Mucosa of descending colon (tissue), 3 donors: Measurements from ENCODE around the gene CRACR2A. TPM values are rescaled to one million over a fixed set of nuclear protein-coding genes. Genes with fewer than 3 reads are reported as not detected.

Experiments used
- ATAC-seq: fragments of 200-7000 bp; cut with Tn5 transposase; one replicate; pipeline ENCODE4 v1.9.1; 2020; ENCODE audit warnings: mild to moderate bottlenecking, moderate library complexity
- DNase-seq, 3 donors: peaks; one replicate each; pipeline ENCODE4 v3.0.0-alpha.2; 2020
- H3K36me3 ChIP-seq: fragments of 200-600 bp; one replicate; pipeline ENCODE4 v1.8.0; 2021; ENCODE audit warnings: low read depth, mild to moderate bottlenecking
- H3K4me1 ChIP-seq: fragments of 200-600 bp; one replicate; pipeline ENCODE4 v1.8.0; 2021; ENCODE audit warnings: low read depth, mild to moderate bottlenecking
- H3K4me3 ChIP-seq: fragments of 200-600 bp; one replicate; pipeline ENCODE4 v1.8.0; 2021; ENCODE audit warnings: mild to moderate bottlenecking
- H3K9me3 ChIP-seq: fragments of 200-600 bp; one replicate; pipeline ENCODE4 v1.8.0; 2021; ENCODE audit warnings: mild to moderate bottlenecking
- intact Hi-C, 2 donors: fragments of 100-400 bp; cut with DNase I in 1 of 2; cut with micrococcal nuclease in 1 of 2; formaldehyde crosslinking; loops; one replicate each; pipeline versions ENCODE4 v1.11.0 to v1.11.1; 2022; cut with DNase I, micrococcal nuclease
- total RNA-seq, 3 donors: library from RNA; stranded (reverse); fragmentation: NEBNext Ultra II Directional in 2 of 3; extraction: Animal tissue kit (Norgen Biotek cat#: 25700) in 2 of 3; gene quantifications; one replicate each; pipeline versions ENCODE4 v1.2.1 to v1.2.4, GENCODE V29; 2021 to 2023
- TF ChIP-seq, protein P1 (sequence below): fragments of 200-600 bp; IDR thresholded peaks from one replicate; pipeline ENCODE4 v1.8.0; 2022; ENCODE audit warnings: antibody characterized with exemption, mild to moderate bottlenecking
- donor health status: DM: no; HTN: no; CAD: no; lungs with moderate emphysema.
- donor health status: DM: no; HTN: no; CAD: no.
- donor health status: DM: no; HTN: yes; CAD: no.

CRACR2A gene
- total RNA-seq, 3 donors from 2014 or later, result 26.9 to 72.5 (median 69.7) TPM

DNA sequence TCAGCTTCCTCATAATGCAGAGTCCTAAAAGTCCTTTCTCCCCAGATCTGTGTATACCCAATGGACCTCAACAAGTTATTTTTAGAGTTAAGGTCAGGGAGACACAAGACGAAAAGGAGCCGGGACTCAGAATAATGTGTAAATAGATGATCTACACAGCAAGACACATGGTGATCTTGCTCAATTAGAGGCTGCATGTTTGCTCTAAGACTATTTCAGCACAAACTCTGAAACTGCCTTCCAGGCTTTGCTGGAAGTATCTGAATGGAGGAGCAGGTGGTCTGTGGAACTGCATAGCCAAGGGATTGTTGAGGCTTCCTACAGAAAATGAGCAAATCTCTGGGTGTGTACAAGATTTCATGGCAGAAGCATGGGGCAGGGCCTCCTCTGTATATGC is 80.8 kb downstream of the CRACR2A start:
- no peaks in the 10 kb centered on the region for H3K36me3 ChIP-seq
- H3K4me3 ChIP-seq, result no peak overlapping the region
- TF ChIP-seq, protein P1, sequence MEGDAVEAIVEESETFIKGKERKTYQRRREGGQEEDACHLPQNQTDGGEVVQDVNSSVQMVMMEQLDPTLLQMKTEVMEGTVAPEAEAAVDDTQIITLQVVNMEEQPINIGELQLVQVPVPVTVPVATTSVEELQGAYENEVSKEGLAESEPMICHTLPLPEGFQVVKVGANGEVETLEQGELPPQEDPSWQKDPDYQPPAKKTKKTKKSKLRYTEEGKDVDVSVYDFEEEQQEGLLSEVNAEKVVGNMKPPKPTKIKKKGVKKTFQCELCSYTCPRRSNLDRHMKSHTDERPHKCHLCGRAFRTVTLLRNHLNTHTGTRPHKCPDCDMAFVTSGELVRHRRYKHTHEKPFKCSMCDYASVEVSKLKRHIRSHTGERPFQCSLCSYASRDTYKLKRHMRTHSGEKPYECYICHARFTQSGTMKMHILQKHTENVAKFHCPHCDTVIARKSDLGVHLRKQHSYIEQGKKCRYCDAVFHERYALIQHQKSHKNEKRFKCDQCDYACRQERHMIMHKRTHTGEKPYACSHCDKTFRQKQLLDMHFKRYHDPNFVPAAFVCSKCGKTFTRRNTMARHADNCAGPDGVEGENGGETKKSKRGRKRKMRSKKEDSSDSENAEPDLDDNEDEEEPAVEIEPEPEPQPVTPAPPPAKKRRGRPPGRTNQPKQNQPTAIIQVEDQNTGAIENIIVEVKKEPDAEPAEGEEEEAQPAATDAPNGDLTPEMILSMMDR, result no peak
- ATAC-seq, result no peak
- no peak for DNase-seq
- peaks cover 3% of the 10 kb centered on the region for H3K4me1 ChIP-seq
- intact Hi-C loops, result no loop called here
- H3K9me3 ChIP-seq, result no peaks in the 10 kb centered on the region

DNA sequence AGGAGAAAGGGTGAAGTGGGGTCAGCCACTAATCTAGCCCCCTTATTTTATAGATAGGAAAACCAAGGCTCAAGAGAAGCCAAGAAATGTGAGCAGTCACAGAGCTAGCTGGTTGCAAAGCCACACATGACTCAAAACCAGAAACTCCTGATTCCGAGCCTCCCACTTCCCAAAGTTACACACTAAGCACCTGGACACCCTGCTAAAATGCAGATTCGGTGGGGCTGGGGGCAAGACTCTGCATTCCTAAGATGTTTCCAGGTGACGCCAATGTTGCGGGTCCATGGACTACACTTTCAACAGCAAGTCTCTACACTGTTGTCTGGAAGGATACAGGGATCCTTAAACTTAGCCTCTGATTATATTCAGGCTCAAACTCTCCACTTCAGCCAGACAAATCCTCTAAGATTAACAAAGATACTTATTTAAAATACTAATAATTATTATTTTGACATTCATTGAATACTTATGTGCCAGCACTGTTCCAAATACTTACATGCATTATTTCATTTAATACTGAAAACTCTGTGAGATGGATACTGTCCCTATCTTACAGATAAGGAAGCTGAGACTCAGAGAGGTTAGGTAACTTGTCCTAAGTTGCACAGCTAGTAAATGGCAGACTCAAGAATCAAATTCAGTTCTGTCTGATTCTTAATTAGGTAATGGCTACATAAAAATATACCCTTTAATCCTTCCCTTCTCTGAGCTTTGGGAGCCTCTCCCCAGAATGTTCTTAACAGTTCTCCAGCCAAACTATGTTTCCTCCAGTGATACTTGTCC is 81.4 kb downstream of the CRACR2A start:
- TF ChIP-seq, protein P1, result no peak
- Histone ChIP-seq H3K9me3 (no peaks in the 10 kb centered on the region), H3K4me1 (peaks cover 3% of the 10 kb centered on the region), H3K4me3 (no peak overlapping the region), H3K36me3 (no peaks in the 10 kb centered on the region)
- DNase-seq, result no peak
- ATAC-seq, result no peak
- intact Hi-C loops, result no loop called here

- TF ChIP-seq, protein P1, result no peak
- Histone ChIP-seq H3K36me3 (no peaks in the 10 kb centered on the region), H3K4me3 (no peak overlapping the region), H3K4me1 (peaks cover 3% of the 10 kb centered on the region), H3K9me3 (no peaks in the 10 kb centered on the region)
- DNase-seq (no peak), ATAC-seq (no peak)
- intact Hi-C loops, result no loop called here
These were observed 82.8 kb downstream of the CRACR2A start for GRCh38 chr12:3670083-3670620.

- Histone ChIP-seq H3K36me3 (no peaks in the 10 kb centered on the region), H3K9me3 (no peaks in the 10 kb centered on the region), H3K4me1 (peaks cover 3% of the 10 kb centered on the region), H3K4me3 (no peak overlapping the region)
- intact Hi-C loops, result no loop called here
- DNase-seq (no peak), ATAC-seq (no peak)
- TF ChIP-seq, protein P1, result no peak
These were observed 83.3 kb downstream of the CRACR2A start for GRCh38 chr12:3669594-3669993.

DNA sequence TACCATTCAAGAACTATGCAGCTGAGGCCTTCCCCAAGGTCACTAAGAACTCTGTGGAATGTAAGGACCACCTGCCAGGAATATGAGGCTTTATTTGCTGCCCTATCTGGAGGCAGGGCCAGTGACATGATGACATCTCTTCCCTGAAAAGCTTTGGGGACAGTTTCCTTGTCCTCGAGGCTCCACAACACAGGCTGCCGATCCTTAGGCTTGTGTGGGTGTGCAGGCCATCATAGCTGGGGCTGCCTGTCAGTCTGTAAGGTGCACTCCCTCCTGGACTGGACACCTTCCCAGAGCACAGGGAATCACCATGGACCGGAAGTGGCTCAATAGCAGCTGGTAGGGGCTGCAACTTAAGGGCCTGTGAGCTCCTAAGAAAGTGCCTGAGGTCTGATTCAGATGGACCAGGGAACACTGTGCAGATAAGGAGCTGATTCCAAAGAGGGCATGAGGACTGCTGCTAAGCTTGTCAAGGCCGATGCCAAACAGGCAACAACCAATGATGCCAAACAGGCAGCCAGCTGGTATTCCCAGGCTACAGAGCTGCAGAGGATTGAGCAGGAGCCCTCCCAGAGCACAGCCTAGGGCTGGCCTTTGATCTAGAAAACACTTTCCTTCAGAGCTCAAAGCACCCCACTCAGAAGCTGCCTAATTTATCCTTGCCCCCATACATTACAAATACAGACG is 84.3 kb downstream of the CRACR2A start:
- H3K4me1 ChIP-seq, result no peaks in the 10 kb centered on the region
- intact Hi-C loops, result no loop called here
- TF ChIP-seq, protein P1, result no peak
- no peaks in the 10 kb centered on the region for H3K9me3 ChIP-seq
- no peak for DNase-seq
- H3K4me3 ChIP-seq, result no peak overlapping the region
- H3K36me3 ChIP-seq, result no peaks in the 10 kb centered on the region
- no peak for ATAC-seq
